HL-60 (cell line): Measurements from ENCODE around the gene BMP6.

Source experiments
- DNase-seq, 2 experiments: peaks; one replicate each; pipeline ENCODE4 v3.0.0-alpha.2; 2010 to 2020; ENCODE audit warnings: low read depth in 1 of 2, low spot score in 1 of 2
- H3K27ac ChIP-seq: fragments of 250-450 bp; sonication (Bioruptor Pico); replicated peaks from 2 replicates; pipeline ENCODE4 v1.5.1; 2020; ENCODE audit warnings: mild to moderate bottlenecking, moderate library complexity
- H3K27me3 ChIP-seq: fragments of 250-450 bp; sonication (Bioruptor Pico); 2 replicates; pipeline ENCODE4 v1.5.1; 2021; ENCODE audit warnings: mild to moderate bottlenecking, moderate library complexity; ENCODE audit not compliant: insufficient read depth, poor library complexity, severe bottlenecking
- H3K4me3 ChIP-seq: replicated peaks from 2 replicates; pipeline ENCODE4 v1.5.1; 2011; ENCODE audit warnings: mild to moderate bottlenecking, control low read depth, low read length; ENCODE audit not compliant: insufficient read depth
- CTCF ChIP-seq: IDR thresholded peaks from one replicate; pipeline ENCODE4 v1.5.1; 2011; ENCODE audit warnings: low read length, control low read depth, inconsistent platforms; ENCODE audit not compliant: insufficient read depth
- GABPA ChIP-seq: IDR thresholded peaks from 2 replicates; pipeline ENCODE4 v1.6.1; 2012; ENCODE audit warnings: low read depth
- POLR2AphosphoS5 ChIP-seq: IDR thresholded peaks from 2 replicates; pipeline ENCODE4 v1.6.1; 2012; ENCODE audit warnings: low read depth
- REST ChIP-seq: IDR thresholded peaks from 2 replicates; pipeline ENCODE4 v1.6.1; 2012; ENCODE audit warnings: low read depth; ENCODE audit not compliant: insufficient replicate concordance
- SPI1 ChIP-seq: IDR thresholded peaks from 2 replicates; pipeline ENCODE4 v1.6.1; 2012; ENCODE audit warnings: low read depth, mild to moderate bottlenecking, borderline replicate concordance

The BMP6 gene

GRCh38 chr6:7868926-7869325 lies 143.0 kb downstream of the BMP6 start:
- Histone ChIP-seq H3K27me3 (no peaks in the 10 kb centered on the region), H3K4me3 (no peak overlapping the region), H3K27ac (no peak overlapping the region)
- DNase-seq = no peak
- TF ChIP-seq POLR2AphosphoS5 (no peak), SPI1 (no peak), CTCF (no peak), REST (no peak), GABPA (no peak)

GRCh38 chr6:7878401-7878964 lies 152.6 kb downstream of the BMP6 start:
- Histone ChIP-seq H3K27ac (no peak overlapping the region), H3K4me3 (no peak overlapping the region)
- TF ChIP-seq SPI1 (no peak), REST (no peak), CTCF (no peak)

GRCh38 chr6:7879043-7879442 lies 153.1 kb downstream of the BMP6 start:
- H3K27ac ChIP-seq = no peak overlapping the region
- TF ChIP-seq POLR2AphosphoS5 (no peak), CTCF (no peak), GABPA (no peak), REST (no peak), SPI1 (no peak)

More at GRCh38 chr6:7878401-7878964, 152.6 kb downstream of the BMP6 start:
- no peaks in the 10 kb centered on the region for H3K27me3 ChIP-seq
- no peak for DNase-seq

More at GRCh38 chr6:7879043-7879442, 153.1 kb downstream of the BMP6 start:
- Histone ChIP-seq H3K4me3 (no peak overlapping the region), H3K27me3 (no peaks in the 10 kb centered on the region)
- DNase-seq = no peak
